K562 (cell line): Measurements from ENCODE around the gene CRYBA1. TPM values are rescaled to one million over a fixed set of nuclear protein-coding genes. Genes with fewer than 3 reads are reported as not detected.

Experiments used
- BRD4 ChIP-seq: fragments of 200-600 bp; sonication (generic); IDR thresholded peaks from 2 replicates; pipeline ENCODE4 v1.6.1; 2017; ENCODE audit warnings: inconsistent platforms
- BRF1 ChIP-seq: IDR thresholded peaks from 3 replicates; pipeline ENCODE4 v1.6.1; 2011; ENCODE audit warnings: borderline replicate concordance, mild to moderate bottlenecking; ENCODE audit not compliant: insufficient read length; ENCODE audit errors: extremely low read depth
- HDGF ChIP-seq: fragments of 450-650 bp; IDR thresholded peaks from 2 replicates; pipeline ENCODE4 v1.6.1; 2016
- HLTF ChIP-seq: fragments of 450-650 bp; IDR thresholded peaks from 2 replicates; pipeline ENCODE4 v1.6.1; 2016
- MTA1 ChIP-seq: fragments of 450-650 bp; IDR thresholded peaks from 2 replicates; pipeline ENCODE4 v1.6.1; 2017; ENCODE audit warnings: borderline replicate concordance
- MTA2 ChIP-seq: fragments of 450-650 bp; IDR thresholded peaks from 2 replicates; pipeline ENCODE4 v1.6.1; 2016; ENCODE audit warnings: low read depth
- PTRF ChIP-seq: fragments of 450-650 bp; IDR thresholded peaks from 2 replicates; pipeline ENCODE4 v1.6.1; 2016; ENCODE audit warnings: mild to moderate bottlenecking, missing genetic modification characterization, missing compliant biosample characterization
- SP1 ChIP-seq: sonication (generic); formaldehyde crosslinking; IDR thresholded peaks from 2 replicates; pipeline ENCODE4 v1.8.1; 2022; ENCODE audit warnings: mild to moderate bottlenecking, missing genetic modification reagents
- SRSF1 ChIP-seq: fragments of 200-400 bp; formaldehyde crosslinking; IDR thresholded peaks from 2 replicates; pipeline ENCODE4 v1.6.1; 2017; ENCODE audit warnings: mild to moderate bottlenecking, low read depth, low read length, moderate library complexity
- TFE3 ChIP-seq: fragments of 450-650 bp; formaldehyde crosslinking; IDR thresholded peaks from 2 replicates; pipeline ENCODE4 v1.4.0; 2020; ENCODE audit warnings: mild to moderate bottlenecking, mixed read lengths
- ZBED1 ChIP-seq: IDR thresholded peaks from 2 replicates; pipeline ENCODE4 v1.6.1; 2014
- ZNF217 ChIP-seq: sonication (generic); formaldehyde crosslinking; IDR thresholded peaks from 2 replicates; pipeline ENCODE4 v1.8.0; 2022; ENCODE audit warnings: mild to moderate bottlenecking, missing genetic modification reagents
- ZNF263 ChIP-seq: sonication (generic); formaldehyde crosslinking; IDR thresholded peaks from 2 replicates; pipeline ENCODE4 v1.8.0; 2022; ENCODE audit warnings: mild to moderate bottlenecking, missing genetic modification reagents, borderline replicate concordance
- ZNF311 ChIP-seq: fragments of 250-450 bp; sonication (Bioruptor Pico); IDR thresholded peaks from 2 replicates; pipeline ENCODE4 v1.4.0; 2020; ENCODE audit warnings: mild to moderate bottlenecking, moderate library complexity
- ZNF584 ChIP-seq: fragments of 200-800 bp; sonication (Bioruptor generic); IDR thresholded peaks from 2 replicates; pipeline ENCODE4 v1.6.1; 2016; ENCODE audit warnings: low read depth, mild to moderate bottlenecking, missing genetic modification characterization, missing compliant biosample characterization
- ZNF586 ChIP-seq: fragments of 450-650 bp; formaldehyde crosslinking; conservative IDR thresholded peaks from 2 replicates; pipeline ENCODE4 v1.4.0; 2020; ENCODE audit warnings: mild to moderate bottlenecking, moderate library complexity
- ZNF830 ChIP-seq: fragments of 250-450 bp; sonication (Bioruptor Pico); IDR thresholded peaks from 2 replicates; pipeline ENCODE4 v1.5.0; 2021; ENCODE audit warnings: mild to moderate bottlenecking
- polyA plus RNA-seq, 8 experiments: library from polyadenylated mRNA; depleted of rRNA in 4 of 8; stranded (reverse) in 5 of 8; unstranded in 3 of 8; fragments of >200 nt; fragmentation: Nextera tagmentation in 2 of 8; fragmentation: Illumina TruSeq in 1 of 8; extraction: Ambion mirVana in 2 of 8; extraction: Trizol in 1 of 8; gene quantifications; 2 replicates each; pipeline versions ENCODE4 v1.2.1 to v1.2.3, GENCODE V29; 2011 to 2014; ENCODE audit warnings: inconsistent platforms in 1 of 8, missing spikeins in 1 of 8
- total RNA-seq, 7 experiments: library from RNA; depleted of rRNA in 6 of 7; stranded (reverse); fragments of >200 nt in 6 of 7; fragmentation: Illumina TruSeq in 2 of 7; extraction: Trizol in 2 of 7; gene quantifications; 2 replicates each; pipeline versions ENCODE4 v1.2.1 to v1.2.3, GENCODE V29; 2011 to 2021; ENCODE audit warnings: low replicate concordance in 1 of 7
- TF ChIP-seq, protein P1 (sequence below): IDR thresholded peaks from 2 replicates; pipeline ENCODE4 v1.6.1; 2011; ENCODE audit not compliant: insufficient read length; ENCODE audit errors: extremely low read depth
- TF ChIP-seq, protein P2 (sequence below): fragments of 450-650 bp; IDR thresholded peaks from 2 replicates; pipeline ENCODE4 v1.6.1; 2018; ENCODE audit not compliant: partially characterized antibody
- TF ChIP-seq, protein P3 (sequence below): IDR thresholded peaks from 3 replicates; pipeline ENCODE4 v1.6.1; 2011; ENCODE audit warnings: borderline replicate concordance, mild to moderate bottlenecking, moderate library complexity; ENCODE audit not compliant: insufficient read length; ENCODE audit errors: extremely low read depth

Gene CRYBA1
- total and polyA plus RNA-seq, 9 of the 15 experiments (the other 6 are each of a cell fraction or from before 2014, with no cell fraction given): not detected

- TF ChIP-seq, protein P1, sequence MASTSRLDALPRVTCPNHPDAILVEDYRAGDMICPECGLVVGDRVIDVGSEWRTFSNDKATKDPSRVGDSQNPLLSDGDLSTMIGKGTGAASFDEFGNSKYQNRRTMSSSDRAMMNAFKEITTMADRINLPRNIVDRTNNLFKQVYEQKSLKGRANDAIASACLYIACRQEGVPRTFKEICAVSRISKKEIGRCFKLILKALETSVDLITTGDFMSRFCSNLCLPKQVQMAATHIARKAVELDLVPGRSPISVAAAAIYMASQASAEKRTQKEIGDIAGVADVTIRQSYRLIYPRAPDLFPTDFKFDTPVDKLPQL: peak; percentile 89
- TF ChIP-seq ZNF830 (CRISPR knock-in tag) (no peak), ZNF217 (CRISPR knock-in tag) (no peak), TFE3 (CRISPR knock-in tag) (peak; percentile 30), ZBED1 (peak; percentile 45), ZNF586 (CRISPR knock-in tag) (0 out of 2 replicates have a peak, but pooled peaks have one; percentile 27), HDGF (no peak), HLTF (peak; percentile 85; the same call in 1 of the 2 replicates), ZNF263 (CRISPR knock-in tag) (peak; percentile 52; the same call in 1 of the 2 replicates), ZNF584 (CRISPR knock-in tag) (no peak), BRF1 (no peak), MTA2 (peak; percentile 21; the same call in 1 of the 2 replicates), MTA1 (peak; percentile 92), ZNF311 (CRISPR knock-in tag) (peak; percentile 45; the same call in 1 of the 2 replicates), PTRF (tag) (0 out of 2 replicates have a peak, but pooled peaks have one; percentile 6), SRSF1 (no peak), SP1 (CRISPR knock-in tag) (peak; percentile 66; the same call in 1 of the 2 replicates), BRD4 (peak; percentile 91; the same call in 1 of the 2 replicates)
- TF ChIP-seq, protein P2, sequence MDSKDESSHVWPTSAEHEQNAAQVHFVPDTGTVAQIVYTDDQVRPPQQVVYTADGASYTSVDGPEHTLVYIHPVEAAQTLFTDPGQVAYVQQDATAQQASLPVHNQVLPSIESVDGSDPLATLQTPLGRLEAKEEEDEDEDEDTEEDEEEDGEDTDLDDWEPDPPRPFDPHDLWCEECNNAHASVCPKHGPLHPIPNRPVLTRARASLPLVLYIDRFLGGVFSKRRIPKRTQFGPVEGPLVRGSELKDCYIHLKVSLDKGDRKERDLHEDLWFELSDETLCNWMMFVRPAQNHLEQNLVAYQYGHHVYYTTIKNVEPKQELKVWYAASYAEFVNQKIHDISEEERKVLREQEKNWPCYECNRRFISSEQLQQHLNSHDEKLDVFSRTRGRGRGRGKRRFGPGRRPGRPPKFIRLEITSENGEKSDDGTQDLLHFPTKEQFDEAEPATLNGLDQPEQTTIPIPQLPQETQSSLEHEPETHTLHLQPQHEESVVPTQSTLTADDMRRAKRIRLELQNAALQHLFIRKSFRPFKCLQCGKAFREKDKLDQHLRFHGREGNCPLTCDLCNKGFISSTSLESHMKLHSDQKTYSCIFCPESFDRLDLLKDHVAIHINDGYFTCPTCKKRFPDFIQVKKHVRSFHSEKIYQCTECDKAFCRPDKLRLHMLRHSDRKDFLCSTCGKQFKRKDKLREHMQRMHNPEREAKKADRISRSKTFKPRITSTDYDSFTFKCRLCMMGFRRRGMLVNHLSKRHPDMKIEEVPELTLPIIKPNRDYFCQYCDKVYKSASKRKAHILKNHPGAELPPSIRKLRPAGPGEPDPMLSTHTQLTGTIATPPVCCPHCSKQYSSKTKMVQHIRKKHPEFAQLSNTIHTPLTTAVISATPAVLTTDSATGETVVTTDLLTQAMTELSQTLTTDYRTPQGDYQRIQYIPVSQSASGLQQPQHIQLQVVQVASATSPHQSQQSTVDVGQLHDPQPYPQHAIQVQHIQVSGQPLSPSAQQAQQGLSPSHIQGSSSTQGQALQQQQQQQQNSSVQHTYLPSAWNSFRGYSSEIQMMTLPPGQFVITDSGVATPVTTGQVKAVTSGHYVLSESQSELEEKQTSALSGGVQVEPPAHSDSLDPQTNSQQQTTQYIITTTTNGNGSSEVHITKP: peak; percentile 44
- TF ChIP-seq, protein P3, sequence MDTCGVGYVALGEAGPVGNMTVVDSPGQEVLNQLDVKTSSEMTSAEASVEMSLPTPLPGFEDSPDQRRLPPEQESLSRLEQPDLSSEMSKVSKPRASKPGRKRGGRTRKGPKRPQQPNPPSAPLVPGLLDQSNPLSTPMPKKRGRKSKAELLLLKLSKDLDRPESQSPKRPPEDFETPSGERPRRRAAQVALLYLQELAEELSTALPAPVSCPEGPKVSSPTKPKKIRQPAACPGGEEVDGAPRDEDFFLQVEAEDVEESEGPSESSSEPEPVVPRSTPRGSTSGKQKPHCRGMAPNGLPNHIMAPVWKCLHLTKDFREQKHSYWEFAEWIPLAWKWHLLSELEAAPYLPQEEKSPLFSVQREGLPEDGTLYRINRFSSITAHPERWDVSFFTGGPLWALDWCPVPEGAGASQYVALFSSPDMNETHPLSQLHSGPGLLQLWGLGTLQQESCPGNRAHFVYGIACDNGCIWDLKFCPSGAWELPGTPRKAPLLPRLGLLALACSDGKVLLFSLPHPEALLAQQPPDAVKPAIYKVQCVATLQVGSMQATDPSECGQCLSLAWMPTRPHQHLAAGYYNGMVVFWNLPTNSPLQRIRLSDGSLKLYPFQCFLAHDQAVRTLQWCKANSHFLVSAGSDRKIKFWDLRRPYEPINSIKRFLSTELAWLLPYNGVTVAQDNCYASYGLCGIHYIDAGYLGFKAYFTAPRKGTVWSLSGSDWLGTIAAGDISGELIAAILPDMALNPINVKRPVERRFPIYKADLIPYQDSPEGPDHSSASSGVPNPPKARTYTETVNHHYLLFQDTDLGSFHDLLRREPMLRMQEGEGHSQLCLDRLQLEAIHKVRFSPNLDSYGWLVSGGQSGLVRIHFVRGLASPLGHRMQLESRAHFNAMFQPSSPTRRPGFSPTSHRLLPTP: no peak
Measured at GRCh38 chr17:29293890-29294579, 47.4 kb downstream of the CRYBA1 start, which contains the start of gene NUFIP2 (continued).
